Mesendoderm (in vitro differentiated cells): ENCODE measurements around the gene CTNND2.
A peak's percentile ranks its signal among the peaks of the same experiment; 100 is the strongest.

ENCODE experiments used
- DNase-seq: peaks from one replicate; pipeline ENCODE4 v3.0.0; 2013
- H2AK5ac ChIP-seq: 2 replicates; pipeline ENCODE4 v1.6.1; 2013; ENCODE audit warnings: low read length, inconsistent platforms
- H2BK120ac ChIP-seq: 2 replicates; pipeline ENCODE4 v1.6.1; 2013; ENCODE audit warnings: low read depth, mild to moderate bottlenecking, low read length, moderate library complexity, mixed read lengths
- H2BK15ac ChIP-seq: replicated peaks from 2 replicates; pipeline ENCODE4 v1.6.1; 2013; ENCODE audit warnings: low read depth, mild to moderate bottlenecking, moderate library complexity
- H2BK5ac ChIP-seq: 2 replicates; pipeline ENCODE4 v1.6.1; 2013; ENCODE audit warnings: low read length, inconsistent platforms
- H3K18ac ChIP-seq: 2 replicates; pipeline ENCODE4 v1.6.1; 2013; ENCODE audit warnings: mild to moderate bottlenecking, low read length, mixed read lengths
- H3K23ac ChIP-seq: one replicate; pipeline ENCODE4 v1.6.1; 2013; ENCODE audit warnings: low read length
- H3K27ac ChIP-seq: 2 replicates; pipeline ENCODE4 v1.5.1; 2013; ENCODE audit warnings: low read depth, mild to moderate bottlenecking, inconsistent platforms, low read length, moderate library complexity
- H3K27me3 ChIP-seq: 2 replicates; pipeline ENCODE4 v1.6.1; 2013; ENCODE audit warnings: low read length, control low read depth, mild to moderate bottlenecking, inconsistent platforms; ENCODE audit not compliant: insufficient read depth, poor library complexity
- H3K36me3 ChIP-seq: 2 replicates; pipeline ENCODE4 v1.6.1; 2013; ENCODE audit warnings: low read length, inconsistent platforms; ENCODE audit not compliant: control insufficient read depth, insufficient read depth
- H3K4ac ChIP-seq: one replicate; pipeline ENCODE4 v1.6.1; 2013; ENCODE audit warnings: low read depth, mild to moderate bottlenecking, low read length, moderate library complexity
- H3K4me1 ChIP-seq: 2 replicates; pipeline ENCODE4 v1.6.1; 2013; ENCODE audit warnings: low read depth, low read length, inconsistent platforms; ENCODE audit not compliant: control insufficient read depth
- H3K4me2 ChIP-seq: 2 replicates; pipeline ENCODE4 v1.6.1; 2013; ENCODE audit warnings: low read length
- H3K4me3 ChIP-seq: 2 replicates; pipeline ENCODE4 v1.5.1; 2013; ENCODE audit warnings: mild to moderate bottlenecking, low read length
- H3K56ac ChIP-seq: one replicate; pipeline ENCODE4 v1.6.1; 2013; ENCODE audit warnings: low read length
- H3K79me1 ChIP-seq: 2 replicates; pipeline ENCODE4 v1.6.1; 2013; ENCODE audit warnings: low read length, inconsistent platforms
- H3K79me2 ChIP-seq: 2 replicates; pipeline ENCODE4 v1.6.1; 2013; ENCODE audit warnings: mild to moderate bottlenecking, low read length; ENCODE audit not compliant: control insufficient read depth, insufficient read depth
- H3K9ac ChIP-seq: 2 replicates; pipeline ENCODE4 v1.6.1; 2013; ENCODE audit warnings: low read length, inconsistent platforms
- H4K5ac ChIP-seq: one replicate; pipeline ENCODE4 v1.6.1; 2013; ENCODE audit warnings: low read length
- H4K8ac ChIP-seq: one replicate; pipeline ENCODE4 v1.6.1; 2013; ENCODE audit warnings: low read depth, mild to moderate bottlenecking, control low read depth, low read length, moderate library complexity
- WGBS: extraction: QIAGEN DNeasy Blood & Tissue Kit; methylation state at CpG from one replicate; pipeline ENCODE4 v1.1.7; 2013; ENCODE audit warnings: low lambda C conversion rate, missing lambda C conversion rate; ENCODE audit not compliant: insufficient coverage; ENCODE audit errors: extremely low coverage; 5-methylcytosine and 5-hydroxymethylcytosine counted together

The CTNND2 gene

GRCh38 chr5:11511878-11512277 lies 392.4 kb downstream of the CTNND2 start:
- Histone ChIP-seq H3K9ac (no peak overlapping the region), H3K4me2 (no peak overlapping the region), H3K23ac (no peak overlapping the region), H2BK5ac (no peak overlapping the region), H3K36me3 (no peaks in the 10 kb centered on the region), H3K27ac (no peak overlapping the region), H3K79me1 (no peaks in the 10 kb centered on the region), H3K79me2 (no peaks in the 10 kb centered on the region), H4K8ac (no peak overlapping the region), H2BK15ac (no peak overlapping the region), H3K4me3 (no peak overlapping the region), H2AK5ac (no peak overlapping the region), H3K4me1 (no peaks in the 10 kb centered on the region), H3K56ac (no peak overlapping the region), H3K27me3 (no peaks in the 10 kb centered on the region), H3K4ac (no peak overlapping the region), H4K5ac (no peak overlapping the region), H2BK120ac (no peak overlapping the region), H3K18ac (no peak overlapping the region)
- WGBS = no CpG with 5 or more reads among the region's 2 CpGs
- DNase-seq = no peak

GRCh38 chr5:11510889-11511288 lies 393.4 kb downstream of the CTNND2 start:
- Histone ChIP-seq H3K79me2 (no peaks in the 10 kb centered on the region), H3K36me3 (no peaks in the 10 kb centered on the region), H3K27me3 (no peaks in the 10 kb centered on the region), H3K18ac (no peak overlapping the region), H3K56ac (no peak overlapping the region), H3K27ac (no peak overlapping the region), H3K4me3 (no peak overlapping the region), H3K4me1 (no peaks in the 10 kb centered on the region), H4K8ac (no peak overlapping the region), H2AK5ac (no peak overlapping the region), H3K9ac (no peak overlapping the region), H3K23ac (no peak overlapping the region), H2BK5ac (no peak overlapping the region), H2BK15ac (no peak overlapping the region), H3K4ac (no peak overlapping the region), H3K79me1 (no peaks in the 10 kb centered on the region), H3K4me2 (no peak overlapping the region), H2BK120ac (no peak overlapping the region), H4K5ac (no peak overlapping the region)
- no CpG with 5 or more reads among the region's 1 CpG for WGBS
- DNase-seq = no peak

GRCh38 chr5:11509793-11510192 lies 394.5 kb downstream of the CTNND2 start:
- H3K79me1 ChIP-seq = no peaks in the 10 kb centered on the region
- no peak overlapping the region for H2BK120ac ChIP-seq
- H3K4me3 ChIP-seq = no peak overlapping the region
- DNase-seq = no peak
- H3K27ac ChIP-seq = no peak overlapping the region
- no peak overlapping the region for H2AK5ac ChIP-seq
- H3K4me1 ChIP-seq = no peaks in the 10 kb centered on the region
- no peaks in the 10 kb centered on the region for H3K36me3 ChIP-seq
- no peak overlapping the region for H3K23ac ChIP-seq
- no peak overlapping the region for H3K9ac ChIP-seq
- no peak overlapping the region for H3K4me2 ChIP-seq
- H3K79me2 ChIP-seq = no peaks in the 10 kb centered on the region
- H4K5ac ChIP-seq = no peak overlapping the region
- H3K27me3 ChIP-seq = no peaks in the 10 kb centered on the region
- no peak overlapping the region for H2BK15ac ChIP-seq
- H3K56ac ChIP-seq = no peak overlapping the region
- no peak overlapping the region for H2BK5ac ChIP-seq
- H3K4ac ChIP-seq = no peak overlapping the region
- WGBS = no CpG with 5 or more reads among the region's 7 CpGs
- no peak overlapping the region for H3K18ac ChIP-seq
- H4K8ac ChIP-seq = no peak overlapping the region

GRCh38 chr5:11507156-11507910 lies 396.9 kb downstream of the CTNND2 start:
- Histone ChIP-seq H3K56ac (no peak overlapping the region), H3K4me2 (no peak overlapping the region), H2AK5ac (no peak overlapping the region), H3K4me1 (no peaks in the 10 kb centered on the region), H2BK120ac (no peak overlapping the region), H2BK5ac (no peak overlapping the region), H3K79me1 (no peaks in the 10 kb centered on the region), H4K5ac (no peak overlapping the region), H3K79me2 (no peaks in the 10 kb centered on the region), H3K4me3 (no peak overlapping the region), H3K27me3 (no peaks in the 10 kb centered on the region), H3K9ac (no peak overlapping the region), H3K36me3 (no peaks in the 10 kb centered on the region), H4K8ac (no peak overlapping the region), H3K18ac (no peak overlapping the region), H3K4ac (no peak overlapping the region), H3K23ac (no peak overlapping the region), H3K27ac (no peak overlapping the region), H2BK15ac (no peak overlapping the region)
- peak; percentile 30 for DNase-seq
- no CpG with 5 or more reads among the region's 9 CpGs for WGBS

DNA sequence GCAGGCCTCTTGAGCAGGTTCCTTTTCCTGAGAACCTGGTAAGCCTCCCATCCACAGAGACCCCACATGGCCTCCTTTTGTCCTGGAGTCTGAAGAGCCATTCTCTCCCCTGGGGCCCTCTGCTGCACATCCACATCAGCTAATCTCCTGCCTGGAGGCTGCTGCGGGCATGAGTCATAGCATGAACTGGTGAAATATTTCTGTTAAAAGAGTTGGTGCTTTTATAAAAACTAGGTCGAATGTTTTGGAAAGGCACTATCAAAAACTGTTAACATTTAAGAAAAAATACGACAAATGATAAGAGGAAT lies 399.4 kb downstream of the CTNND2 start:
- Histone ChIP-seq H3K79me2 (no peaks in the 10 kb centered on the region), H2BK120ac (no peak overlapping the region), H3K23ac (no peak overlapping the region), H3K27ac (no peak overlapping the region), H3K9ac (no peak overlapping the region), H3K79me1 (no peaks in the 10 kb centered on the region), H4K5ac (no peak overlapping the region), H3K4me1 (no peaks in the 10 kb centered on the region), H3K4me2 (no peak overlapping the region), H3K36me3 (no peaks in the 10 kb centered on the region), H3K18ac (no peak overlapping the region), H4K8ac (no peak overlapping the region), H2AK5ac (no peak overlapping the region), H3K4ac (no peak overlapping the region), H2BK5ac (no peak overlapping the region), H3K56ac (no peak overlapping the region), H3K27me3 (no peaks in the 10 kb centered on the region), H2BK15ac (no peak overlapping the region), H3K4me3 (no peak overlapping the region)
- DNase-seq = peak; percentile 53
- no CpG with 5 or more reads among the region's 3 CpGs for WGBS
